HS-5 (cell line): ENCODE results near the gene PZP.

Experiments
- DNase-seq: peaks from one replicate; pipeline ENCODE4 v3.0.0-alpha.2; 2012; ENCODE audit warnings: low read depth

PZP gene

DNA sequence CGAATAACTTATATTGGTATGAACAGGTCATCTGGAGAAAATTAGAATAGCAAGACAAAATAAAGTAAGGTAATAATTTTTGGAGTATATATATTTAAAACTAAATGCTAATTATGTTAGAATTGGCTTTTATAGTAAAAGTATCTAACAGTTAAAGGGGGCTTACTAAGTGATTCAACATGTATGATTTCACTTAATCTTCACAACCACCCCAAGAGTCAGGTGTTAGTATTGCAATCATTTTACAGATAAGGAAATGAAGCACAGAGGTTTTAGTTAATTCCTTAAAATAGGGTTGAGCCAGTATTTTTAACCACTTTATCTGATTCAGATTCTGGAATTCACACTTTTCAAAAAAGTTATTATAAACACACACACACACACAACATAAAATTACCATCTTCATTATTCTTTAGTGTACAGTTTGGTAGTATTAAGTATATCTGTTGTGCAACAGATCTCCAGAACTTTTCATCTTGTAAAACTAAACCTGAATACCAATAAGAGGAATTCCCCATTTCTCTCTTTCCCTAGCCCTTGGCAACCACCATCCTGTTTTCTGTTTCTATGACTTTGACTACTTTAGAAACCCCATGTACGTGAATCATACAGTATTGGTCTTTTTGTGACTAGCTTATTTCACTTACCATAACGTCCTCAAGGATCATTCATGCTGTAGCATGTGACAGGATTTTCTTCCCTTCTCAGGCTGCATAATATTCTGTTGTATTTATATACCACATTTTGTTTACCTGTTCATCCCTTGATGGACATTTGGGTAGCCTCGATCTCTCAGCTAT, 104.9 kb downstream of the PZP start:
- no peak for DNase-seq

DNA sequence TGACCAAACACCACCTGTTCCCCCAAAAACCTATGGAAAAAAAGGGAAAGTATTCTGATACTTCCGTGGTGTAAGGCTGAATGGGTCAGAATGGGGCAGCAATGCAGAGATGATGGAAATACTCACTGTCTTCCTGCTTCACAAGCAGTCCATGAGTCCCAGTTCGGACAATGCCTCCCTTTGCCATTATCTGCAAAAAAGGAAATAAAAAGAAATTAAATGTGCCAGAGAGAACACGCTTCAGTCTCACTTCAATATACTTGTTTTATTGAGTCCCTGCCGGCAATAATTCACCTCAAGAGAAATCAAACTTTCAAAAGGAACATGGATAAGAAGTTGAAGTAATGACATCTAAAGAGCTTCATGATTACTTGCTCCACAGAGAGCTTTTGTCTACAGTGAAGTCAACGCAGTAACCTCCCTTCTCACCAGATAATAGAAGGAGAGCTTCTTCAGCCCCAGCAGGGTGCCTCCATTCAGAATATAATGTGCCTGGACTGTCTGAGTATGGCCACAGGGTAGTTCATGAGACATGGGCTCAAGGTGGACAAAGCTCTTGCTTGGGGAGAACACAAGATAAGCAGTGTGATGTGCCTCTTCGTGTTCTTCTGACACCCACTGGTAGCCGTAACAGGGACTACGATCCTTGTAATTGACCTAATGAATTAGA, 107.0 kb downstream of the PZP start:
- DNase-seq = no peak

DNA sequence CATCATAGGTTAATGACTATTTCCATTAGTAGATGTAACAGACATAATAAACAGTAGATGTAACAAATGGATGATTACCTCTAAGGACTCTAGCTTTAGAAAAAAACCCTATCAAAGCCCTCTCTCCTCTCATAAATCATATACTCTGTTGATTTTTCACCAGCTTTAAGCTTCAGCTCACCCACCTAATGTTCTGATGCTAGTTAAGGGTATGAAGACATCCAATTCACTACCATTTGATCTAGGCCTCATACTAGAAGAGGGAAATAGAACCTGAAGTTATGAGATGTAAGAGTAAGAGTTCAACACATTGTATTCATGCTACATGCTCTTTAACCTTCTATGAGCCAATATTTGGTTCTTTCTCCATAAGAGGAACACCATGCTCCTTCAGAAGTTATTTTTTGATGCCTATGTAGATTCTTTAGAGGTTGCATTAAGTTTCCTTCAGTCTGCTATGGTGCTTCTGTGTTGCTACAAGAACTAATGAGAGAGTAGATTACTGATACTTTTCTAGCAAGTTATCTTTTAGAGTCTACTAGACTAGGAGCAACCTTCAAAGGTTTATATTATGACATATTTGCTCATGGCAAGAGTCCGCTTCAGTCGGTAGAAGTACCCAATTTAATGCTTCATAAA, 108.5 kb downstream of the PZP start:
- DNase-seq = no peak
